Type B pancreatic cell (in vitro differentiated cells): Measurements from ENCODE around the gene ARHGAP33. TPM values are rescaled to one million over a fixed set of nuclear protein-coding genes. Genes with fewer than 3 reads are reported as not detected.

Experiments used
- DNase-seq: peaks from one replicate; pipeline ENCODE4 v3.0.0; 2021; ENCODE audit warnings: mixed read lengths; ENCODE audit not compliant: unreplicated experiment; ENCODE audit errors: extremely low spot score
- H3K27ac Mint-ChIP-seq: 2 replicates; pipeline ENCODE4 v1.8.0; 2021; ENCODE audit warnings: mild to moderate bottlenecking, mixed read lengths
- H3K27me3 Mint-ChIP-seq: 2 replicates; pipeline ENCODE4 v1.8.0; 2021; ENCODE audit warnings: mixed read lengths
- H3K36me3 Mint-ChIP-seq: 2 replicates; pipeline ENCODE4 v1.8.0; 2021; ENCODE audit warnings: mixed read lengths
- H3K4me1 Mint-ChIP-seq: one replicate; pipeline ENCODE4 v1.8.0; 2021; ENCODE audit warnings: mixed read lengths; ENCODE audit not compliant: unreplicated experiment
- H3K4me3 Mint-ChIP-seq: 2 replicates; pipeline ENCODE4 v1.8.0; 2021; ENCODE audit warnings: mild to moderate bottlenecking, mixed read lengths
- H3K9me3 Mint-ChIP-seq: 2 replicates; pipeline ENCODE4 v1.8.0; 2021; ENCODE audit warnings: mixed read lengths
- CTCF ChIP-seq: fragments of 200-600 bp; sonication (generic); conservative IDR thresholded peaks from 2 replicates; pipeline ENCODE4 v1.5.0; 2021; ENCODE audit warnings: antibody characterized with exemption, mild to moderate bottlenecking
- total RNA-seq: library from RNA; stranded (reverse); gene quantifications from 2 replicates; pipeline ENCODE4 v1.2.1, GENCODE V29; 2021; ENCODE audit warnings: low replicate concordance

The ARHGAP33 gene
- total RNA-seq, 1 donor from 2014 or later: 71.8 TPM

DNA sequence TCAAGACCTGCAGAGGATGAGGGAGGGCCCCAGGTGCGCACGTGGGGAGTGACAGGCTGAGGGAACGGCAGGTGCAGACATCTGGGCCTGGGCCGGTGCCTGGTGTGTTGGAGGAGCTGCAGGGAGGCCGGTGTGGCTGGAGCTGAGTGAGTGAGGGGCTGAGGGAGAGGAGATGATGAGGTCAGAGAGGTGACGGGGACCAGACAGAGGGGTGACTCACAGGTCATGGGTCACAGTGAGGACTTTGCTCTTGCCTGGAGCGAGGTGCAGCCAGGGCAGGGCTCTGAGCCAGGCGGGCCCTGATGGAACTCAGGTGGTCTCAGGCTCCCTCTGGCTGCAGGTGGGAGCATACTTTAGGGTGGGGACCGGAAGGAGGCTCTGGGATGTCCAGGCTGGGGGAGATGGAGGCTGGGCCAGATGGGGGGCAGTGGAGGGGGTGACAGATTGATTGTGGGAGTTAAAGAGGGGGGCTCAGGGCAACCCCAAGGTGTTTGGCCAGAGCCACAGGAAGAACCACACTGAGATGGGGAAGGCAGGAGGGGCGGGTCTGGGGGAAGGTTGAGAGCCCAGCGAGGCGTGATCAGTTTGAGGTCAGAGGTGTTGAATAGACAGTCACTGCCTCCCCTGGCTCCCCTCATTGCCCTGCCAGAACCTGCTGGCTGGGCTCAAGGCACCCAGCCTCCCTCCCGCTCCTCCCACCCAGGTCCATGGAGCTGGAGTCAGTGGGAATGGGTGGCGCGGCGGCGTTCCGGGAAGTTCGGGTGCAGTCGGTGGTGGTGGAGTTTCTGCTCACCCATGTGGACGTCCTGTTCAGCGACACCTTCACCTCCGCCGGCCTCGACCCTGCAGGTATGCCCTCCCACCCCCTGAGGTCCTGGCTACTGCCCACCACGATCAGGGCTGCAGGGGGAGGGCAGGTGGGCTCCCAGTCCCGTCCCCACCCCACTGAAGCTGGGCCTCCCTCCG, 8.4 kb downstream of the ARHGAP33 start:
- H3K4me1 Mint-ChIP-seq: no peaks in the 10 kb centered on the region
- no peaks in the 10 kb centered on the region for H3K9me3 Mint-ChIP-seq
- DNase-seq: no peak
- H3K4me3 Mint-ChIP-seq: no peak overlapping the region
- no peaks in the 10 kb centered on the region for H3K27me3 Mint-ChIP-seq
- H3K36me3 Mint-ChIP-seq: peaks cover 6% of the 10 kb centered on the region
- H3K27ac Mint-ChIP-seq: peak overlapping the region; percentile 29
- TF ChIP-seq CTCF: no peak

GRCh38 chr19:35784503-35785338, 9.4 kb downstream of the ARHGAP33 start:
- no peak for TF ChIP-seq CTCF
- no peak overlapping the region for H3K27ac Mint-ChIP-seq
- H3K4me1 Mint-ChIP-seq: no peaks in the 10 kb centered on the region
- H3K9me3 Mint-ChIP-seq: no peaks in the 10 kb centered on the region
- DNase-seq: no peak
- H3K4me3 Mint-ChIP-seq: no peak overlapping the region
- no peaks in the 10 kb centered on the region for H3K27me3 Mint-ChIP-seq
- peaks cover 6% of the 10 kb centered on the region for H3K36me3 Mint-ChIP-seq

- Mint-ChIP-seq H3K4me3 (no peak overlapping the region), H3K4me1 (no peaks in the 10 kb centered on the region), H3K36me3 (peaks cover 6% of the 10 kb centered on the region), H3K9me3 (no peaks in the 10 kb centered on the region), H3K27ac (no peak overlapping the region), H3K27me3 (no peaks in the 10 kb centered on the region)
- DNase-seq: no peak
- no peak for TF ChIP-seq CTCF
Measured at GRCh38 chr19:35785339-35785627, 9.9 kb downstream of the ARHGAP33 start.

- Mint-ChIP-seq H3K4me1 (no peaks in the 10 kb centered on the region), H3K9me3 (no peaks in the 10 kb centered on the region), H3K27ac (no peak overlapping the region), H3K4me3 (no peak overlapping the region), H3K36me3 (peaks cover 6% of the 10 kb centered on the region), H3K27me3 (no peaks in the 10 kb centered on the region)
- no peak for TF ChIP-seq CTCF
- no peak for DNase-seq
Measured at GRCh38 chr19:35786299-35787160, 11.2 kb downstream of the ARHGAP33 start.

DNA sequence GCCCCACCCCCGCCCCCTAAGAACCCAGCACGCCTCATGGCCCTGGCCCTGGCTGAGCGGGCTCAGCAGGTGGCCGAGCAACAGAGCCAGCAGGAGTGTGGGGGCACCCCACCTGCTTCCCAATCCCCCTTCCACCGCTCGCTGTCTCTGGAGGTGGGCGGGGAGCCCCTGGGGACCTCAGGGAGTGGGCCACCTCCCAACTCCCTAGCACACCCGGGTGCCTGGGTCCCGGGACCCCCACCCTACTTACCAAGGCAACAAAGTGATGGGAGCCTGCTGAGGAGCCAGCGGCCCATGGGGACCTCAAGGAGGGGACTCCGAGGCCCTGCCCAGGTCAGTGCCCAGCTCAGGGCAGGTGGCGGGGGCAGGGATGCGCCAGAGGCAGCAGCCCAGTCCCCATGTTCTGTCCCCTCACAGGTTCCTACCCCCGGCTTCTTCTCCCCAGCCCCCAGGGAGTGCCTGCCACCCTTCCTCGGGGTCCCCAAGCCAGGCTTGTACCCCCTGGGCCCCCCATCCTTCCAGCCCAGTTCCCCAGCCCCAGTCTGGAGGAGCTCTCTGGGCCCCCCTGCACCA, 11.9 kb downstream of the ARHGAP33 start:
- no peak for DNase-seq
- no peaks in the 10 kb centered on the region for H3K9me3 Mint-ChIP-seq
- H3K4me3 Mint-ChIP-seq: no peak overlapping the region
- TF ChIP-seq CTCF: no peak
- H3K27ac Mint-ChIP-seq: no peak overlapping the region
- H3K36me3 Mint-ChIP-seq: peaks cover 6% of the 10 kb centered on the region
- H3K27me3 Mint-ChIP-seq: no peaks in the 10 kb centered on the region
- no peaks in the 10 kb centered on the region for H3K4me1 Mint-ChIP-seq
